Osteoblast (primary cell): ENCODE measurements around the gene SEMA3B. TPM values are rescaled to one million over a fixed set of nuclear protein-coding genes. Genes with fewer than 3 reads are reported as not detected.

Source experiments
- DNase-seq: peaks from one replicate; pipeline ENCODE4 v3.0.0; 2011; ENCODE audit warnings: low spot score, mixed read lengths; ENCODE audit not compliant: insufficient read length; ENCODE audit errors: missing footprints
- H2AFZ ChIP-seq: 2 replicates; pipeline ENCODE4 v1.6.0; 2011; ENCODE audit warnings: mild to moderate bottlenecking, low read length
- H3K27ac ChIP-seq: 2 replicates; pipeline ENCODE4 v1.5.1; 2011; ENCODE audit warnings: mild to moderate bottlenecking, low read depth, low read length, moderate library complexity
- H3K27me3 ChIP-seq: 2 replicates; pipeline ENCODE4 v1.6.0; 2012; ENCODE audit warnings: mild to moderate bottlenecking, control low read depth, inconsistent platforms, low read length, moderate library complexity; ENCODE audit not compliant: insufficient read depth
- H3K36me3 ChIP-seq: 2 replicates; pipeline ENCODE4 v1.5.1; 2011; ENCODE audit warnings: mild to moderate bottlenecking, low read length, control low read depth, moderate library complexity; ENCODE audit not compliant: insufficient read depth
- H3K4me1 ChIP-seq: 2 replicates; pipeline ENCODE4 v1.5.1; 2011; ENCODE audit warnings: mild to moderate bottlenecking, low read length, control low read depth, moderate library complexity; ENCODE audit not compliant: insufficient read depth
- H3K4me2 ChIP-seq: 2 replicates; pipeline ENCODE4 v1.6.0; 2011; ENCODE audit warnings: mild to moderate bottlenecking, low read length; ENCODE audit not compliant: insufficient read depth
- H3K4me3 ChIP-seq: fragments of 200-600 bp; sonication (generic); 3 replicates; pipeline ENCODE4 v1.5.1; 2012; ENCODE audit warnings: mild to moderate bottlenecking, low read length, inconsistent platforms; ENCODE audit not compliant: insufficient read depth
- H3K79me2 ChIP-seq: 2 replicates; pipeline ENCODE4 v1.6.0; 2012; ENCODE audit warnings: mild to moderate bottlenecking, low read length, control low read depth, inconsistent platforms; ENCODE audit not compliant: insufficient read depth
- H3K9me3 ChIP-seq: 2 replicates; pipeline ENCODE4 v1.5.1; 2011; ENCODE audit warnings: low read depth, low read length, control low read depth
- H4K20me1 ChIP-seq: 2 replicates; pipeline ENCODE4 v1.6.0; 2012; ENCODE audit warnings: mild to moderate bottlenecking, low read length, control low read depth; ENCODE audit not compliant: insufficient read depth
- small RNA-seq: library from RNA; depleted of rRNA; stranded (forward); fragments of <200 nt; gene quantifications from one replicate; pipeline ENCODE3, GENCODE V24; 2012
- total RNA-seq: library from RNA; depleted of rRNA; stranded (reverse); fragments of >200 nt; gene quantifications from 2 replicates; pipeline ENCODE4 v1.2.3, GENCODE V29; 2012
- TF ChIP-seq, protein P1 (sequence below): IDR thresholded peaks from 2 replicates; pipeline ENCODE4 v1.5.1; 2011; ENCODE audit warnings: mild to moderate bottlenecking, low read depth, low read length, moderate library complexity; ENCODE audit errors: extremely low read depth

The SEMA3B gene
- total RNA-seq, 1 donor, result 10.1 TPM

DNA sequence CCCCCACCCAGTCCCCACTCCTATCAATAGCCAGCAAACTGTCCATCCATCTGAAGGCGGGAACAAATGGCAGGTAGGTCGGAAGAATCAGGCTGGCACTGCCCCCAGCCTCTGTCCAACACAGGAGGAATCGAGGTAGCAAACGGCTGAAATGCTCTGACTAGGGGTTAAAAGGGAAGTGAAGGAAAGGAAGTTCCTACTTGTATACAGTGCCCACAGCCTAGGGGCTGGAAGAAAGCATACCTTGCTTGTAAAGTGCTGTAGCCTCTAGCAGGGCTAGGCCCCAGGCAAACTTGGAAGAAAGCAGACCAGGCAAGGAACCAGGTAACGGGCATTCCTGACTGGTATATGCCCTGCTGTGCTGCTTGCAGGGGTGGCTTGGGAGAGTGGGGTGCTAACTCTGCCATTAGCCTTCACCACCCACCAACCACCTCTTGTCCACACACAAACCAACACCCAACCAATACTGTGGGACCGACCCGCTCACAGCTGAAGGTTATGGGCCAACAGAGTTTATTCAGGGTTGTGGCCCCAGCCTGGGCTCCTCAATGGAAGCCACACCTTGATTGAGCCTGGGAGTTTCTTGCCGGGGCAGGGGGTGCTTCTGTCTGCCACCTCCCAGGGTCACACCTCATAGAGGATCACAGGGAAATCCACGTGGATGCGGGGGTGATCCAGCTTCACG lies 56.7 kb downstream of the SEMA3B start:
- Histone ChIP-seq H2AFZ (no peak overlapping the region), H3K36me3 (peaks cover 28% of the 10 kb centered on the region), H3K27ac (no peak overlapping the region), H3K4me3 (no peak overlapping the region), H3K79me2 (peaks cover 31% of the 10 kb centered on the region), H3K4me2 (no peak overlapping the region), H3K27me3 (no peaks in the 10 kb centered on the region), H3K4me1 (peaks cover 17% of the 10 kb centered on the region), H4K20me1 (peaks cover 13% of the 10 kb centered on the region), H3K9me3 (no peaks in the 10 kb centered on the region)
- TF ChIP-seq, protein P1, sequence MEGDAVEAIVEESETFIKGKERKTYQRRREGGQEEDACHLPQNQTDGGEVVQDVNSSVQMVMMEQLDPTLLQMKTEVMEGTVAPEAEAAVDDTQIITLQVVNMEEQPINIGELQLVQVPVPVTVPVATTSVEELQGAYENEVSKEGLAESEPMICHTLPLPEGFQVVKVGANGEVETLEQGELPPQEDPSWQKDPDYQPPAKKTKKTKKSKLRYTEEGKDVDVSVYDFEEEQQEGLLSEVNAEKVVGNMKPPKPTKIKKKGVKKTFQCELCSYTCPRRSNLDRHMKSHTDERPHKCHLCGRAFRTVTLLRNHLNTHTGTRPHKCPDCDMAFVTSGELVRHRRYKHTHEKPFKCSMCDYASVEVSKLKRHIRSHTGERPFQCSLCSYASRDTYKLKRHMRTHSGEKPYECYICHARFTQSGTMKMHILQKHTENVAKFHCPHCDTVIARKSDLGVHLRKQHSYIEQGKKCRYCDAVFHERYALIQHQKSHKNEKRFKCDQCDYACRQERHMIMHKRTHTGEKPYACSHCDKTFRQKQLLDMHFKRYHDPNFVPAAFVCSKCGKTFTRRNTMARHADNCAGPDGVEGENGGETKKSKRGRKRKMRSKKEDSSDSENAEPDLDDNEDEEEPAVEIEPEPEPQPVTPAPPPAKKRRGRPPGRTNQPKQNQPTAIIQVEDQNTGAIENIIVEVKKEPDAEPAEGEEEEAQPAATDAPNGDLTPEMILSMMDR, result no peak
- DNase-seq, result no peak

DNA sequence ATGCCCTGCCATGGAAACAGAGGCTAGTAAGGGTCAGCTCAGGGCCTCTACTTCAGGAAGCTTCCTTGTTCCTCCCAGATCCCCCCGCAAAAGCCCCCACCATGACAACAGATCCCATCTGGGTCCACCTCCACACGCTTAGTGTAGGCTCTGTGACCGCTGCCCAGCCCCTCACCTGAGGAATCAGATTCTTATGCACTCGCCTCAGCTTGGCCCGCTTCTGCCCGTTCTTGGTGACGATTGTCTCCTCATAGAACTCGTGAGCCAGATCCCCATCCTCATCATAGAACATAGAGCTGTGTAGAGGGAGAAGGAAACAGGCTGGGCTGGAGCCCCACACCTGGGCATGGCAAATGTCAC lies 57.2 kb downstream of the SEMA3B start:
- Histone ChIP-seq H3K36me3 (peaks cover 33% of the 10 kb centered on the region), H2AFZ (no peak overlapping the region), H3K4me3 (no peak overlapping the region), H3K4me1 (peaks cover 16% of the 10 kb centered on the region), H3K27me3 (no peaks in the 10 kb centered on the region), H4K20me1 (peaks cover 16% of the 10 kb centered on the region), H3K79me2 (peaks cover 35% of the 10 kb centered on the region), H3K9me3 (no peaks in the 10 kb centered on the region), H3K4me2 (no peak overlapping the region), H3K27ac (no peak overlapping the region)
- DNase-seq, result no peak
- TF ChIP-seq, protein P1, result no peak

DNA sequence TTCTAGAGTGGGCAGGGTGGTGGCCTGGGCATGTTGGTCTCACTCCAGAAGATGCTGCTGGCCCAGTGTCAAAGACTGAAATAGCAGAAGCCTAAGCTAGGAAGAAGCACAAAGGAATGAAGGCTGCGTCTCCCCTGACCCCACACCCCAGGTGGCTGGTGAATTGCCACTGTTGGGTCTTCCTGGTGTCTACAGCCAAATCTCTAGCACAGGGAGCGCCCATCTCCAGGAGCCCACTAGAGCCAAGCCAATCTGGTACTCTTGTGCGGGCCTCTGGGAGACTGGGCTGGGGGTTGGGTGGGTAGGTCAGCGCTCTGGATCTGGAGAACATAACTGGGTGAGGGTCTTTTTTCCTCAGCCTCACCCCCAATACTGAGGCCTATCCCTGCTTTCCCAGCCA lies 58.2 kb downstream of the SEMA3B start:
- H3K27me3 ChIP-seq, result no peaks in the 10 kb centered on the region
- TF ChIP-seq, protein P1, result no peak
- peaks cover 44% of the 10 kb centered on the region for H3K79me2 ChIP-seq

More for the DNA sequence above, 58.2 kb downstream of the SEMA3B start:
- Histone ChIP-seq H3K27ac (peak overlapping the region; percentile 86), H3K4me1 (peaks cover 12% of the 10 kb centered on the region), H3K4me3 (peak overlapping the region; percentile 94), H3K36me3 (peaks cover 42% of the 10 kb centered on the region), H2AFZ (no peak overlapping the region), H4K20me1 (peaks cover 25% of the 10 kb centered on the region), H3K4me2 (peak overlapping the region; percentile 99), H3K9me3 (no peaks in the 10 kb centered on the region)
- no peak for DNase-seq

Small RNAs within 50 kb of the gene (small RNA-seq; reads per million reads assigned to genes)
- not detected for gene MIR5787

Other genes with a start within 250 kb of the SEMA3B start
- 148 and 150 TPM in 2 replicates for gene RBM5, start 180.2 kb upstream of the SEMA3B start, total RNA-seq
- 5.1 and 16.5 TPM in 2 replicates for gene SEMA3F, start 113.8 kb upstream of the SEMA3B start, total RNA-seq
- gene GNAT1, start 77.5 kb upstream of the SEMA3B start, total RNA-seq, result not detected in 2 replicates
- 0.29 and 0.36 TPM in 2 replicates for gene SLC38A3, start 63.9 kb upstream of the SEMA3B start, total RNA-seq
- gene GNAI2, start 32.9 kb upstream of the SEMA3B start, total RNA-seq, result 223 and 248 TPM in 2 replicates
- gene LSMEM2, start 9.9 kb downstream of the SEMA3B start, total RNA-seq, result not detected in 2 replicates
- gene IFRD2, start 23.3 kb downstream of the SEMA3B start, total RNA-seq, result 60.4 and 65.1 TPM in 2 replicates
- 1.8 and 4.1 TPM in 2 replicates for gene HYAL3, start 30.3 kb downstream of the SEMA3B start, total RNA-seq
- gene NAA80, start 30.3 kb downstream of the SEMA3B start, total RNA-seq, result 6.5 and 8.0 TPM in 2 replicates
- gene HYAL1, start 34.4 kb downstream of the SEMA3B start, total RNA-seq, result under 0.01 and 0.59 TPM in 2 replicates
- 32.9 and 34.2 TPM in 2 replicates for gene HYAL2, start 53.6 kb downstream of the SEMA3B start, total RNA-seq
- 15.9 and 16.6 TPM in 2 replicates for gene TUSC2, start 59.1 kb downstream of the SEMA3B start, total RNA-seq
- 17.4 and 18.1 TPM in 2 replicates for gene RASSF1, start 71.7 kb downstream of the SEMA3B start, total RNA-seq
- gene ZMYND10, start 76.6 kb downstream of the SEMA3B start, total RNA-seq, result 0.88 and 2.9 TPM in 2 replicates
- 21.7 and 22.1 TPM in 2 replicates for gene NPRL2, start 81.6 kb downstream of the SEMA3B start, total RNA-seq
- 22.1 and 25.0 TPM in 2 replicates for gene CYB561D2, start 81.7 kb downstream of the SEMA3B start, total RNA-seq
- 61.6 and 73.1 TPM in 2 replicates for gene TMEM115, start 90.4 kb downstream of the SEMA3B start, total RNA-seq
- gene CACNA2D2, start 234.5 kb downstream of the SEMA3B start, total RNA-seq, result not detected in 2 replicates